ENCODE measurements around the gene TFDP1. TPM values are rescaled to one million over a fixed set of nuclear protein-coding genes. Genes with fewer than 3 reads are reported as not detected.
A peak's percentile ranks its signal among the peaks of the same experiment; 100 is the strongest.

The TFDP1 gene
- total and polyA plus RNA-seq, 5 donors from 2014 or later: 31.1 to 64.3 (median 39.8) TPM

- Histone ChIP-seq H3K27ac (ENCODE audit: insufficient read depth, low read length, poor library complexity, severe bottlenecking) (no peak overlapping the region), H3K4me3 (ENCODE audit: low read depth, low read length) (no peak overlapping the region), H3K27me3 (ENCODE audit: control insufficient read depth, insufficient read depth, low read length) (no peaks in the 10 kb centered on the region), H3K36me3 (ENCODE audit: control insufficient read depth, insufficient read depth, low read length) (peaks cover 13% of the 10 kb centered on the region), H3K9me3 (ENCODE audit: control insufficient read depth in 2 of 2, low read length in 2 of 2) (peaks cover 0 to 2% of the 10 kb centered on the region in 2 experiments), H3K4me1 (ENCODE audit: control insufficient read depth, insufficient read depth, low read length, poor library complexity, severe bottlenecking) (no peaks in the 10 kb centered on the region)
- Mint-ChIP-seq H3K4me3 (no peak overlapping the region), H3K4me1 (peaks cover 0 to 5% (median 2%) of the 10 kb centered on the region in 4 donors), H3K9me3 (peaks cover 0 to 6% (median 0%) of the 10 kb centered on the region in 7 donors), H3K36me3 (peaks cover 47% of the 10 kb centered on the region), H3K27me3 (no peaks in the 10 kb centered on the region), H3K27ac (peak overlapping the region in 1 of 3 donors; percentile 42)
- no peak for DNase-seq
- ATAC-seq (ENCODE audit: low read depth in 2 of 2): no peak
Observed at GRCh38 chr13:113539822-113540221, 44.7 kb upstream of the TFDP1 start.

- no peak overlapping the region for H3K4me3 Mint-ChIP-seq
- peaks cover 0 to 6% (median 0%) of the 10 kb centered on the region in 7 donors for H3K9me3 Mint-ChIP-seq
- H3K36me3 Mint-ChIP-seq: peaks cover 42% of the 10 kb centered on the region
- H3K27me3 ChIP-seq (ENCODE audit: control insufficient read depth, insufficient read depth, low read length): no peaks in the 10 kb centered on the region
- no peaks in the 10 kb centered on the region for H3K4me1 ChIP-seq (ENCODE audit: control insufficient read depth, insufficient read depth, low read length, poor library complexity, severe bottlenecking)
- peaks cover 0 to 2% of the 10 kb centered on the region in 2 experiments for H3K9me3 ChIP-seq (ENCODE audit: control insufficient read depth in 2 of 2, low read length in 2 of 2)
- H3K4me1 Mint-ChIP-seq: peaks cover 0 to 5% (median 2%) of the 10 kb centered on the region in 4 donors
- H3K36me3 ChIP-seq (ENCODE audit: control insufficient read depth, insufficient read depth, low read length): peaks cover 13% of the 10 kb centered on the region
- no peak overlapping the region for H3K27ac ChIP-seq (ENCODE audit: insufficient read depth, low read length, poor library complexity, severe bottlenecking)
- H3K4me3 ChIP-seq (ENCODE audit: low read depth, low read length): no peak overlapping the region
- DNase-seq: no peak
- no peak for ATAC-seq (ENCODE audit: low read depth in 2 of 2)
- H3K27ac Mint-ChIP-seq: no peak overlapping the region
- no peaks in the 10 kb centered on the region for H3K27me3 Mint-ChIP-seq
Observed at GRCh38 chr13:113540523-113540922, 44.0 kb upstream of the TFDP1 start.

GRCh38 chr13:113542751-113543424 lies 41.7 kb upstream of the TFDP1 start:
- H3K4me1 ChIP-seq (ENCODE audit: control insufficient read depth, insufficient read depth, low read length, poor library complexity, severe bottlenecking): no peaks in the 10 kb centered on the region
- no peak overlapping the region for H3K27ac Mint-ChIP-seq
- peaks cover 0 to 6% (median 0%) of the 10 kb centered on the region in 7 donors for H3K9me3 Mint-ChIP-seq
- H3K4me1 Mint-ChIP-seq: peaks cover 0 to 6% (median 2%) of the 10 kb centered on the region in 4 donors
- peaks cover 35% of the 10 kb centered on the region for H3K36me3 Mint-ChIP-seq
- no peak overlapping the region for H3K4me3 ChIP-seq (ENCODE audit: low read depth, low read length)
- peaks cover 13% of the 10 kb centered on the region for H3K36me3 ChIP-seq (ENCODE audit: control insufficient read depth, insufficient read depth, low read length)
- H3K4me3 Mint-ChIP-seq: no peak overlapping the region
- DNase-seq: no peak
- peaks cover 0 to 2% of the 10 kb centered on the region in 2 experiments for H3K9me3 ChIP-seq (ENCODE audit: control insufficient read depth in 2 of 2, low read length in 2 of 2)
- ATAC-seq (ENCODE audit: low read depth in 2 of 2): no peak
- H3K27ac ChIP-seq (ENCODE audit: insufficient read depth, low read length, poor library complexity, severe bottlenecking): no peak overlapping the region
- H3K27me3 ChIP-seq (ENCODE audit: control insufficient read depth, insufficient read depth, low read length): no peaks in the 10 kb centered on the region
- H3K27me3 Mint-ChIP-seq: no peaks in the 10 kb centered on the region

GRCh38 chr13:113544071-113544891 lies 40.3 kb upstream of the TFDP1 start:
- Mint-ChIP-seq H3K4me3 (no peak overlapping the region), H3K27me3 (no peaks in the 10 kb centered on the region), H3K9me3 (peaks cover 0 to 6% (median 0%) of the 10 kb centered on the region in 7 donors), H3K36me3 (peaks cover 30% of the 10 kb centered on the region), H3K4me1 (peaks cover 0 to 4% (median 2%) of the 10 kb centered on the region in 4 donors), H3K27ac (no peak overlapping the region)
- no peak for ATAC-seq (ENCODE audit: low read depth in 2 of 2)
- Histone ChIP-seq H3K36me3 (ENCODE audit: control insufficient read depth, insufficient read depth, low read length) (peaks cover 15% of the 10 kb centered on the region), H3K4me1 (ENCODE audit: control insufficient read depth, insufficient read depth, low read length, poor library complexity, severe bottlenecking) (no peaks in the 10 kb centered on the region), H3K27ac (ENCODE audit: insufficient read depth, low read length, poor library complexity, severe bottlenecking) (no peak overlapping the region), H3K27me3 (ENCODE audit: control insufficient read depth, insufficient read depth, low read length) (no peaks in the 10 kb centered on the region), H3K9me3 (ENCODE audit: control insufficient read depth in 2 of 2, low read length in 2 of 2) (peaks cover 0 to 2% of the 10 kb centered on the region in 2 experiments), H3K4me3 (ENCODE audit: low read depth, low read length) (no peak overlapping the region)
- DNase-seq: no peak

GRCh38 chr13:113544896-113545295 lies 39.7 kb upstream of the TFDP1 start:
- H3K4me3 Mint-ChIP-seq: no peak overlapping the region
- peaks cover 26% of the 10 kb centered on the region for H3K36me3 Mint-ChIP-seq
- peaks cover 16% of the 10 kb centered on the region for H3K36me3 ChIP-seq (ENCODE audit: control insufficient read depth, insufficient read depth, low read length)
- H3K27ac Mint-ChIP-seq: no peak overlapping the region
- peaks cover 0 to 2% of the 10 kb centered on the region in 2 experiments for H3K9me3 ChIP-seq (ENCODE audit: control insufficient read depth in 2 of 2, low read length in 2 of 2)
- H3K27ac ChIP-seq (ENCODE audit: insufficient read depth, low read length, poor library complexity, severe bottlenecking): no peak overlapping the region
- no peaks in the 10 kb centered on the region for H3K27me3 Mint-ChIP-seq
- peaks cover 0 to 6% (median 0%) of the 10 kb centered on the region in 7 donors for H3K9me3 Mint-ChIP-seq
- DNase-seq (no peak), ATAC-seq (ENCODE audit: low read depth in 2 of 2) (no peak)
- H3K4me3 ChIP-seq (ENCODE audit: low read depth, low read length): no peak overlapping the region
- H3K4me1 ChIP-seq (ENCODE audit: control insufficient read depth, insufficient read depth, low read length, poor library complexity, severe bottlenecking): no peaks in the 10 kb centered on the region
- H3K27me3 ChIP-seq (ENCODE audit: control insufficient read depth, insufficient read depth, low read length): no peaks in the 10 kb centered on the region
- peaks cover 0 to 4% (median 2%) of the 10 kb centered on the region in 4 donors for H3K4me1 Mint-ChIP-seq

- Mint-ChIP-seq H3K36me3 (peaks cover 20% of the 10 kb centered on the region), H3K9me3 (peaks cover 0 to 3% (median 0%) of the 10 kb centered on the region in 7 donors), H3K4me3 (no peak overlapping the region), H3K27me3 (no peaks in the 10 kb centered on the region), H3K27ac (peak overlapping the region in 1 of 3 donors; percentile 25), H3K4me1 (peaks cover 0 to 4% (median 2%) of the 10 kb centered on the region in 4 donors)
- no peaks in the 10 kb centered on the region for H3K4me1 ChIP-seq (ENCODE audit: control insufficient read depth, insufficient read depth, low read length, poor library complexity, severe bottlenecking)
- no peak overlapping the region for H3K4me3 ChIP-seq (ENCODE audit: low read depth, low read length)
- no peak for ATAC-seq (ENCODE audit: low read depth in 2 of 2)
- peaks cover 0 to 2% of the 10 kb centered on the region in 2 experiments for H3K9me3 ChIP-seq (ENCODE audit: control insufficient read depth in 2 of 2, low read length in 2 of 2)
- peaks cover 15% of the 10 kb centered on the region for H3K36me3 ChIP-seq (ENCODE audit: control insufficient read depth, insufficient read depth, low read length)
- no peaks in the 10 kb centered on the region for H3K27me3 ChIP-seq (ENCODE audit: control insufficient read depth, insufficient read depth, low read length)
- no peak overlapping the region for H3K27ac ChIP-seq (ENCODE audit: insufficient read depth, low read length, poor library complexity, severe bottlenecking)
- no peak for DNase-seq
Observed at GRCh38 chr13:113545455-113545930, 39.1 kb upstream of the TFDP1 start.

- Mint-ChIP-seq H3K4me3 (no peak overlapping the region), H3K27ac (peak overlapping the region in 1 of 3 donors; percentile 25), H3K36me3 (peaks cover 16% of the 10 kb centered on the region), H3K27me3 (no peaks in the 10 kb centered on the region), H3K9me3 (peaks cover 0 to 2% (median 0%) of the 10 kb centered on the region in 7 donors), H3K4me1 (peaks cover 0 to 4% (median 2%) of the 10 kb centered on the region in 4 donors)
- Histone ChIP-seq H3K27me3 (ENCODE audit: control insufficient read depth, insufficient read depth, low read length) (no peaks in the 10 kb centered on the region), H3K27ac (ENCODE audit: insufficient read depth, low read length, poor library complexity, severe bottlenecking) (no peak overlapping the region), H3K9me3 (ENCODE audit: control insufficient read depth in 2 of 2, low read length in 2 of 2) (peaks cover 0 to 2% of the 10 kb centered on the region in 2 experiments), H3K36me3 (ENCODE audit: control insufficient read depth, insufficient read depth, low read length) (peaks cover 17% of the 10 kb centered on the region), H3K4me3 (ENCODE audit: low read depth, low read length) (no peak overlapping the region), H3K4me1 (ENCODE audit: control insufficient read depth, insufficient read depth, low read length, poor library complexity, severe bottlenecking) (no peaks in the 10 kb centered on the region)
- DNase-seq (no peak), ATAC-seq (ENCODE audit: low read depth in 2 of 2) (no peak)
Observed at GRCh38 chr13:113545931-113546516, 38.5 kb upstream of the TFDP1 start.

All from CD4-positive, CD25-positive, alpha-beta regulatory T cell (primary cell).